Amniotic epithelial cell (primary cell): ENCODE data around the gene AP2S1.
"Not testable (repeated sequence)": the region's sequence is repeated elsewhere in the genome, so short reads cannot be mapped to it uniquely, and the experiment has no call there.

Source experiments
- DNase-seq: peaks from one replicate; pipeline ENCODE4 v3.0.0-alpha.2; 2010; ENCODE audit warnings: low read depth

The AP2S1 gene

GRCh38 chr19:46804432-46804831 lies 46.2 kb downstream of the AP2S1 start:
- not testable (repeated sequence) for DNase-seq

DNA sequence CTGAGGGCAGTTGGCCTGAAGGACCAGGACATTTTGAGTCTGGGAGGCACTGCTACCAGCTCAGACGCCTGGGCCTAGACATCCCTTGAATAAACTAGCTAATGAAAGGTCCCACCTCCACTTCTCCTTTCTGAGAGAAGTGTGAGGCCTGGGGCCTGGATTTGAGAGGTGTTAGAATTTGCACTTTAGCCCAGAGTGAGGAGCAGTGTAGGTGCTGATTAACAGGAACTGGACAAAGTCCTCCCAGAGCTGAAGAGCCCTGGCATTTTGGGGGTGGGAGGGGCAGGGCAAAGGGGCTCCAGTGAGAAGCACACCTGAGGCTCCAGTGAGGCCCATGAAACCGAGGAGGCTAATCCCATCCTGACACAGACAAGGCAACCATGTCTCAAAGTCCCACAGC lies 47.1 kb downstream of the AP2S1 start:
- DNase-seq = no peak

DNA sequence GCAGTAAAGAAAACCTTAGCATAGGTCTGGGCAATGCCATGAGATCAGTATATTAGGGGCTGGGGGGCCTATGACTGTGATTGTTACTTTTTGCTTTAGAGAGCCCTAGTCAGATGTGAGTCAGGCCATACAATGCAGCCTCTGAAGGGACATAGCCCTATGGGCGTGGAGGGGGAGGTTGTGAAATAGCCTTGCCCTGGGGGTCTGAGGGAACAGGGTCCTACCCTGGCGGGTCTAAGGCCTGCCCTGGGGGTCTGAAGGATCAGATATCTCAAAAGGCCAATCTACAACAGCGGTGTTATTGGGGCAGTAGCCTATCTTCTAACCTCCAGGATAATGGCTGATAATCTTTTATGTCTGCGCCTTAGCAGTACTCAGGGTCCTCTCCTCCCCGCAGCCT lies 48.5 kb downstream of the AP2S1 start:
- DNase-seq = no peak

DNA sequence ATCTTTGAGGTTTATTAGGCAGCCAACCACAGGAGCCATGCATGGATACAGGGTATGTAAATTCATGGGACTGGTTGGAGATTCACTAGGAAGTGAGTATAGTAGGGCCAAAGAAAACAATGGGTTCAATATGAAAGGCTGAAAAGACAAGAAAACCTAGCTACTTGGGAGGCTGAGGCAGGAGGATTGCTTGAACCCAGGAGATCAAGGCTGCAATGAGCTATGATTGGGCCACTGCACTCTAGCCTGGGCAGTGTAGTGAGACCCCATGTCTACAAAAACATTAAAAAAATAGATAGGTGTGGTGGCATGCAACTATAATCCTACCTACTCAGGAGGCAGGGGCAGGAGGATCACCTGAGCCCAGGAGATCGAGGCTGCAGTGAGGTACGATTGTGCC lies 51.9 kb downstream of the AP2S1 start:
- no peak for DNase-seq

- DNase-seq = no peak
Observed at GRCh38 chr19:46797881-46798280, 52.8 kb downstream of the AP2S1 start.

- peak; percentile 23 for DNase-seq
Observed at GRCh38 chr19:46791944-46792343, 58.7 kb downstream of the AP2S1 start.

DNA sequence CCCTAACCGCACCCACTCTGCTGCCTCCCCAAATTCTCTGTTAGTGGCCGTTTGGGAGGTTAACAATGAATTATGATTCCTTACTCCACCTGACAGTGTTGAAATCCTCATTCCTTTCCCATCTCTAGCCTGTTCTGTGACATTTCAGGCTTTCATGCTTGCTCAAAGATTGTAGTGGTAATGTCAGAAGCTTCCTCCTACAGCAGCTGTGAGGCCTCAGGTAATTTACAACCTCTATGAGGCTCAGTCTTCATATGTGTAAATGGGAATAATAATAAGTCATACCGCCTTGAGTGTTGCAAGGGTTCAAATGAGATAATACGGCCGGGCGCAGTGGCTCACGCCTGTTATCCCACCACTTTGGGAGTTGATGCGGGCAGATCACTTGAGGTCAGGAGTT lies 61.3 kb downstream of the AP2S1 start:
- DNase-seq = no peak

DNA sequence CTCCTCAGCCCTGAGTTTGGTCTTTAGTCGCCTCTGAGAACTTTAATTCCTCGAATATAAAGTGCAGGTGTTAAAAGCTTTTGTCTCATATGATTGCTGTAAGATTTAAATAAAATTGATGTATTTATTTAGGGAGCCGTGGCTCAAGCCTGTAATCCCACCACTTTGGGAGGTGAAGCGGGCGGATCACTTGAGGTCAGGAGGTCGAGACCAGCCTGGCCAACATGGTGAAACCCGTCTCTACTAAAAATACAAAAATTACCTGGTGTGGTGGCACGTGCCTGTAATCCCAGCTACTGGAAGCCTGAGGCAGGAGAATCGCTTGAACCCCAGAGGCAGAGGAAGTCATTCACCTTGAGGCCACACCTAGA lies 61.7 kb downstream of the AP2S1 start:
- no peak for DNase-seq

- peak; percentile 94 for DNase-seq
Observed at GRCh38 chr19:46788262-46788967, 62.2 kb downstream of the AP2S1 start, which contains the start of gene SLC1A5. SLC1A5 (minus strand) TSS chr19:46788594; CDS start chr19:46787965, 629 bp downstream.
